ENCODE results near the gene FBLN2.

GRCh38 chr3:13656584-13657301, 107.8 kb downstream of the FBLN2 start:
- TF ChIP-seq CTCF (conservative IDR thresholded peaks at IDR 0.05), result no peak
- TF ChIP-seq ZFX (IDR thresholded peaks at IDR 0.05), result no peak
